A673 (cell line): ENCODE data around the gene TMEM132C.

ENCODE experiments used
- CTCF ChIP-seq: fragments of 300-800, 200-600 bp; sonication (generic); conservative IDR thresholded peaks from 2 replicates; pipeline ENCODE4 v1.5.1; 2017; ENCODE audit warnings: low read depth, mild to moderate bottlenecking, antibody characterized with exemption, low read length, moderate library complexity, mixed read lengths
- EZH2 ChIP-seq: fragments of 200-600 bp; sonication (generic); IDR thresholded peaks from 2 replicates; pipeline ENCODE4 v1.6.1; 2017; ENCODE audit warnings: borderline replicate concordance, low read depth, mild to moderate bottlenecking, mixed read lengths, antibody characterized with exemption, low read length; ENCODE audit not compliant: poor library complexity, severe bottlenecking

- TF ChIP-seq EZH2 (no peak), CTCF (no peak)
Measured at GRCh38 chr12:128745772-128746689, 479.1 kb downstream of the TMEM132C start.
